ENCODE data around the gene RANBP1.

DNA sequence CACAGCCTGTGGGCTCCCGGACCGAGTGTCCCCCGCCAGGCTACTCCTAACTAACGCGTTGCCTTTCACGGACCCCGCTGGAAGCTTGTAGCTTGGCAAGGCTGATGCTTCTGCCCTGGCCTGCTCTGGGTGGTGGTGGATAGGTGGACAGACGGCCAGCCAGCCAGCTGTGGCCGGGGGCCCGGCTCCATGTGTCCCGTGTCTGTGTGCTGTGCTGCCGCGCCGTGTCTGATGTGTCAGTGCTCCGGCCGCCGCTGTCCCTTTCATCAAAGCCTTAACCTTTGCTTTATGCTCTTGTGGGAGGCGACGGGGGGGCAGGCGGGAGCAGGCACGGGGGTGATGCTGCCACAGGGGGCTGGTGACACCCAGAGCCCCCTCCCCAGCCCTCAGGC, 29.9 kb downstream of the RANBP1 start:
- no peak for TF ChIP-seq POLR2A (IDR thresholded peaks at IDR 0.05)
- TF ChIP-seq, protein P1, sequence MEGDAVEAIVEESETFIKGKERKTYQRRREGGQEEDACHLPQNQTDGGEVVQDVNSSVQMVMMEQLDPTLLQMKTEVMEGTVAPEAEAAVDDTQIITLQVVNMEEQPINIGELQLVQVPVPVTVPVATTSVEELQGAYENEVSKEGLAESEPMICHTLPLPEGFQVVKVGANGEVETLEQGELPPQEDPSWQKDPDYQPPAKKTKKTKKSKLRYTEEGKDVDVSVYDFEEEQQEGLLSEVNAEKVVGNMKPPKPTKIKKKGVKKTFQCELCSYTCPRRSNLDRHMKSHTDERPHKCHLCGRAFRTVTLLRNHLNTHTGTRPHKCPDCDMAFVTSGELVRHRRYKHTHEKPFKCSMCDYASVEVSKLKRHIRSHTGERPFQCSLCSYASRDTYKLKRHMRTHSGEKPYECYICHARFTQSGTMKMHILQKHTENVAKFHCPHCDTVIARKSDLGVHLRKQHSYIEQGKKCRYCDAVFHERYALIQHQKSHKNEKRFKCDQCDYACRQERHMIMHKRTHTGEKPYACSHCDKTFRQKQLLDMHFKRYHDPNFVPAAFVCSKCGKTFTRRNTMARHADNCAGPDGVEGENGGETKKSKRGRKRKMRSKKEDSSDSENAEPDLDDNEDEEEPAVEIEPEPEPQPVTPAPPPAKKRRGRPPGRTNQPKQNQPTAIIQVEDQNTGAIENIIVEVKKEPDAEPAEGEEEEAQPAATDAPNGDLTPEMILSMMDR (IDR thresholded peaks at IDR 0.05) = no peak
